HepG2 (cell line): ENCODE data around the gene CADM1. TPM values are rescaled to one million over a fixed set of nuclear protein-coding genes. Genes with fewer than 3 reads are reported as not detected.
A peak's percentile ranks its signal among the peaks of the same experiment; 100 is the strongest.

ENCODE experiments used
- CEBPG ChIP-seq: IDR thresholded peaks from 2 replicates; pipeline ENCODE4 v1.6.1; 2016
- EP300 ChIP-seq, 3 experiments: sonication (generic) in 1 of 3; formaldehyde crosslinking in 1 of 3; IDR thresholded peaks; 2 replicates each; pipeline versions ENCODE4 v1.5.1 to v1.6.1; 2011 to 2020; ENCODE audit warnings: low read depth in 2 of 3, low read length in 2 of 3, borderline replicate concordance in 1 of 3, improper control_type of control experiment in 1 of 3, mild to moderate bottlenecking in 1 of 3, missing genetic modification reagents in 1 of 3, moderate library complexity in 1 of 3
- FIP1L1 ChIP-seq: fragments of 200-400 bp; formaldehyde crosslinking; IDR thresholded peaks from 2 replicates; pipeline ENCODE4 v1.6.1; 2018; ENCODE audit warnings: low read depth, mild to moderate bottlenecking, low read length, moderate library complexity, borderline replicate concordance; ENCODE audit not compliant: insufficient read depth
- HDAC2 ChIP-seq: sonication (generic); formaldehyde crosslinking; IDR thresholded peaks from 2 replicates; pipeline ENCODE4 v1.4.0; 2020; ENCODE audit warnings: missing genetic modification reagents
- HIVEP1 ChIP-seq: sonication (generic); formaldehyde crosslinking; IDR thresholded peaks from 2 replicates; pipeline ENCODE4 v1.4.0; 2020; ENCODE audit warnings: mild to moderate bottlenecking, missing genetic modification reagents
- HOXA3 ChIP-seq: sonication (generic); formaldehyde crosslinking; IDR thresholded peaks from 2 replicates; pipeline ENCODE4 v1.5.0; 2020; ENCODE audit warnings: missing genetic modification reagents
- IRF2 ChIP-seq: IDR thresholded peaks from 2 replicates; pipeline ENCODE4 v1.6.1; 2018; ENCODE audit warnings: missing genetic modification reagents, missing compliant biosample characterization
- KAT7 ChIP-seq: IDR thresholded peaks from 2 replicates; pipeline ENCODE4 v1.6.1; 2018; ENCODE audit warnings: borderline replicate concordance, missing compliant biosample characterization
- KDM3A ChIP-seq: IDR thresholded peaks from 2 replicates; pipeline ENCODE4 v1.6.1; 2018; ENCODE audit warnings: low read depth, missing compliant biosample characterization
- KMT2A ChIP-seq: sonication (generic); formaldehyde crosslinking; IDR thresholded peaks from 2 replicates; pipeline ENCODE4 v1.4.0; 2020; ENCODE audit warnings: missing genetic modification reagents
- MEIS1 ChIP-seq: sonication (generic); formaldehyde crosslinking; IDR thresholded peaks from 2 replicates; pipeline ENCODE4 v1.9.0; 2021; ENCODE audit warnings: mild to moderate bottlenecking, missing genetic modification reagents, moderate library complexity, borderline replicate concordance
- ONECUT2 ChIP-seq: sonication (generic); formaldehyde crosslinking; IDR thresholded peaks from 2 replicates; pipeline ENCODE4 v1.4.0; 2020; ENCODE audit warnings: missing genetic modification reagents
- PAWR ChIP-seq: sonication (generic); formaldehyde crosslinking; IDR thresholded peaks from 2 replicates; pipeline ENCODE4 v1.4.0; 2020; ENCODE audit warnings: missing genetic modification reagents, mild to moderate bottlenecking, borderline replicate concordance
- PPARG ChIP-seq: conservative IDR thresholded peaks from 2 replicates; pipeline ENCODE4 v1.6.1; 2016; ENCODE audit warnings: missing biosample characterization, missing genetic modification reagents
- RBAK ChIP-seq: sonication (generic); formaldehyde crosslinking; IDR thresholded peaks from 2 replicates; pipeline ENCODE4 v1.5.1; 2020; ENCODE audit warnings: mild to moderate bottlenecking, missing genetic modification reagents
- SAP130 ChIP-seq: IDR thresholded peaks from 2 replicates; pipeline ENCODE4 v1.6.1; 2016; ENCODE audit warnings: low read depth
- SOX5 ChIP-seq: IDR thresholded peaks from 2 replicates; pipeline ENCODE4 v1.6.1; 2016; ENCODE audit warnings: borderline replicate concordance
- TBP ChIP-seq: sonication (generic); formaldehyde crosslinking; IDR thresholded peaks from 2 replicates; pipeline ENCODE4 v1.5.0; 2020; ENCODE audit warnings: missing genetic modification reagents
- ZNF12 ChIP-seq: sonication (generic); formaldehyde crosslinking; IDR thresholded peaks from 2 replicates; pipeline ENCODE4 v1.5.0; 2020; ENCODE audit warnings: missing genetic modification reagents
- ZNF431 ChIP-seq: sonication (generic); formaldehyde crosslinking; IDR thresholded peaks from 2 replicates; pipeline ENCODE4 v1.9.0; 2022; ENCODE audit warnings: missing genetic modification reagents, low read depth, mild to moderate bottlenecking, borderline replicate concordance
- ZNF556 ChIP-seq: sonication (generic); formaldehyde crosslinking; IDR thresholded peaks from 2 replicates; pipeline ENCODE4 v1.4.0; 2020; ENCODE audit warnings: mild to moderate bottlenecking, missing genetic modification reagents, borderline replicate concordance
- ZNF569 ChIP-seq: sonication (generic); formaldehyde crosslinking; IDR thresholded peaks from 2 replicates; pipeline ENCODE4 v1.5.0; 2020; ENCODE audit warnings: mild to moderate bottlenecking, missing genetic modification reagents, moderate library complexity, borderline replicate concordance
- ZNF788 ChIP-seq: sonication (generic); formaldehyde crosslinking; IDR thresholded peaks from 2 replicates; pipeline ENCODE4 v1.5.0; 2020; ENCODE audit warnings: mild to moderate bottlenecking, missing genetic modification reagents, borderline replicate concordance
- ZNF878 ChIP-seq: sonication (generic); formaldehyde crosslinking; IDR thresholded peaks from 2 replicates; pipeline ENCODE4 v1.8.1; 2023; ENCODE audit warnings: mild to moderate bottlenecking, missing genetic modification reagents, moderate library complexity
- polyA plus RNA-seq, 8 experiments: library from polyadenylated mRNA; depleted of rRNA in 3 of 8; stranded (reverse) in 7 of 8; unstranded in 1 of 8; fragments of >200 nt; fragmentation: Illumina TruSeq in 4 of 8; extraction: Trizol in 4 of 8; gene quantifications; 2 replicates each; pipeline versions ENCODE4 v1.2.1 to v1.2.3, GENCODE V29; 2011 to 2016; ENCODE audit warnings: low read depth in 4 of 8, missing spikeins in 1 of 8, mixed read lengths in 1 of 8; ENCODE audit not compliant: insufficient read depth in 1 of 8
- total RNA-seq, 5 experiments: library from RNA; depleted of rRNA; stranded (reverse); fragments of >200 nt; fragmentation: Illumina TruSeq; extraction: Trizol; gene quantifications; 2 replicates each; pipeline ENCODE4 v1.2.3, GENCODE V29; 2016; ENCODE audit warnings: low read depth in 1 of 5
- TF ChIP-seq, protein P1 (sequence below): sonication (generic); formaldehyde crosslinking; IDR thresholded peaks from 2 replicates; pipeline ENCODE4 v1.4.0; 2020; ENCODE audit warnings: missing genetic modification reagents
- TF ChIP-seq, protein P2 (sequence below): sonication (generic); formaldehyde crosslinking; IDR thresholded peaks from 2 replicates; pipeline ENCODE4 v1.4.0; 2020; ENCODE audit warnings: missing genetic modification reagents
- TF ChIP-seq, protein P3 (sequence below): sonication (generic); formaldehyde crosslinking; IDR thresholded peaks from 2 replicates; pipeline ENCODE4 v1.8.1; 2023; ENCODE audit warnings: mild to moderate bottlenecking, moderate library complexity, missing genetic modification reagents
- TF ChIP-seq, protein P4 (sequence below): sonication (generic); formaldehyde crosslinking; IDR thresholded peaks from 2 replicates; pipeline ENCODE4; 2020; ENCODE audit warnings: missing genetic modification reagents, mild to moderate bottlenecking, borderline replicate concordance

The CADM1 gene
- total and polyA plus RNA-seq, 2 of the 13 experiments (the other 11 are each of a cell fraction or from before 2014, with no cell fraction given) = 71.3 to 122 TPM

DNA sequence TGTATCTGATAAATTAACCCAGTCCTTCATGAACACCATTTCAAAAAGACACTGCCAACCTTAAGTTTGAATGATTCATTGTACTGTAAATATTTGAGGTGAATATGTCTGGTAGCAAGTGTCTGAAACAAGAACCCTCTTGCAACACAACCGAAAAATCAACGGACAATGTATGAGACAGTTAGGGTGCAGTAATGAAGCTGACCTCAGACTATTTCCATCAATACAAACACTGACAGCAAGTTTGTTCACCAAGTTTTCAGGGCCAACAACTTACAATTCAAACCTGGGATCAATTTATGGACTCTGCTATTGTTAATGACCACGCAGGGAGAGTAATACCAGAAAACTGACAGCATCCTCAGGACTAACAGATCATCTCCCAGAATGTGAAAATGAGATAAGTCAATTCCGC, 126.3 kb downstream of the CADM1 start (continued):
- TF ChIP-seq FIP1L1 (no peak), TBP (CRISPR knock-in tag) (no peak), MEIS1 (peak; percentile 68; the same call in 1 of the 2 replicates), ZNF12 (CRISPR knock-in tag) (peak; percentile 99), PPARG (CRISPR knock-in tag) (peak; percentile 32; the same call in 1 of the 2 replicates), KMT2A (peak; percentile 40; the same call in 1 of the 2 replicates), IRF2 (CRISPR knock-in tag) (peak; percentile 76), CEBPG (CRISPR knock-in tag) (peak; percentile 88), ZNF878 (CRISPR knock-in tag) (0 out of 2 replicates have a peak, but pooled peaks have one; percentile 29), HOXA3 (peak; percentile 46; the same call in 1 of the 2 replicates), RBAK (CRISPR knock-in tag) (peak; percentile 90), PAWR (CRISPR knock-in tag) (no peak), KDM3A (CRISPR knock-in tag) (0 out of 2 replicates have a peak, but pooled peaks have one; percentile 32), ONECUT2 (CRISPR knock-in tag) (peak; percentile 62), SOX5 (CRISPR knock-in tag) (peak; percentile 90), EP300 (IDR thresholded peaks at IDR 0.05; ENCODE audit: low read depth in 2 of 2, low read length in 2 of 2) (peak in 1 of 2 experiments; percentile 82; a peak in 3 of 4 replicates), EP300 (CRISPR knock-in tag; IDR thresholded peaks at IDR 0.05; ENCODE audit: borderline replicate concordance) (no peak; the same call in 1 of the 2 replicates), ZNF556 (CRISPR knock-in tag) (peak; percentile 48; the same call in 1 of the 2 replicates), SAP130 (CRISPR knock-in tag) (peak; percentile 76), ZNF569 (CRISPR knock-in tag) (no peak), HDAC2 (CRISPR knock-in tag) (peak; percentile 83), KAT7 (CRISPR knock-in tag) (no peak), HIVEP1 (no peak), ZNF431 (no peak), ZNF788 (CRISPR knock-in tag) (no peak)
- TF ChIP-seq, protein P1, sequence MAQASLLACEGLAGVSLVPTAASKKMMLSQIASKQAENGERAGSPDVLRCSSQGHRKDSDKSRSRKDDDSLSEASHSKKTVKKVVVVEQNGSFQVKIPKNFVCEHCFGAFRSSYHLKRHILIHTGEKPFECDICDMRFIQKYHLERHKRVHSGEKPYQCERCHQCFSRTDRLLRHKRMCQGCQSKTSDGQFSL (CRISPR knock-in tag) = no peak
- TF ChIP-seq, protein P2, sequence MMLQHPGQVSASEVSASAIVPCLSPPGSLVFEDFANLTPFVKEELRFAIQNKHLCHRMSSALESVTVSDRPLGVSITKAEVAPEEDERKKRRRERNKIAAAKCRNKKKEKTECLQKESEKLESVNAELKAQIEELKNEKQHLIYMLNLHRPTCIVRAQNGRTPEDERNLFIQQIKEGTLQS = peak; percentile 67
- TF ChIP-seq, protein P3, sequence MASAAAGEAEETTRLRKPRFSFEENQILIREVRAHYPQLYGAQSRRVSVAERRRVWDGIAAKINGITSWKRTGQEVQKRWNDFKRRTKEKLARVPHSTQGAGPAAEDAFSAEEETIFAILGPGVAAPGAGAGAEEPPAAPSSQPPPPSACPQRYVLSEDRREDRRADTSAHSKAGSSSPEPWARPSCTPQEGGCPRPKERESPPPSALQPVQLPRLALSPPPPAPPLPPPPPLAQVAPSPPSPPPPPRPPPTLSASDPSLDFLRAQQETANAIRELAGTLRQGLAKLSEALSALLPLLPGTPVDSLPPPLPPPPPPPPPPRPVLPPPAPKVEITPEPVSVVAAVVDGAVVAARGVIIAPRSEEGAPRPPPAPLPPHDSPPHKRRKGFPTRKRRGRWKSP = peak; percentile 25; the same call in 1 of the 2 replicates
- TF ChIP-seq, protein P4, sequence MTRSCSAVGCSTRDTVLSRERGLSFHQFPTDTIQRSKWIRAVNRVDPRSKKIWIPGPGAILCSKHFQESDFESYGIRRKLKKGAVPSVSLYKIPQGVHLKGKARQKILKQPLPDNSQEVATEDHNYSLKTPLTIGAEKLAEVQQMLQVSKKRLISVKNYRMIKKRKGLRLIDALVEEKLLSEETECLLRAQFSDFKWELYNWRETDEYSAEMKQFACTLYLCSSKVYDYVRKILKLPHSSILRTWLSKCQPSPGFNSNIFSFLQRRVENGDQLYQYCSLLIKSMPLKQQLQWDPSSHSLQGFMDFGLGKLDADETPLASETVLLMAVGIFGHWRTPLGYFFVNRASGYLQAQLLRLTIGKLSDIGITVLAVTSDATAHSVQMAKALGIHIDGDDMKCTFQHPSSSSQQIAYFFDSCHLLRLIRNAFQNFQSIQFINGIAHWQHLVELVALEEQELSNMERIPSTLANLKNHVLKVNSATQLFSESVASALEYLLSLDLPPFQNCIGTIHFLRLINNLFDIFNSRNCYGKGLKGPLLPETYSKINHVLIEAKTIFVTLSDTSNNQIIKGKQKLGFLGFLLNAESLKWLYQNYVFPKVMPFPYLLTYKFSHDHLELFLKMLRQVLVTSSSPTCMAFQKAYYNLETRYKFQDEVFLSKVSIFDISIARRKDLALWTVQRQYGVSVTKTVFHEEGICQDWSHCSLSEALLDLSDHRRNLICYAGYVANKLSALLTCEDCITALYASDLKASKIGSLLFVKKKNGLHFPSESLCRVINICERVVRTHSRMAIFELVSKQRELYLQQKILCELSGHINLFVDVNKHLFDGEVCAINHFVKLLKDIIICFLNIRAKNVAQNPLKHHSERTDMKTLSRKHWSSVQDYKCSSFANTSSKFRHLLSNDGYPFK = no peak
